Testis (tissue), 3 donors: Measurements from ENCODE around the gene WFDC10A. TPM values are rescaled to one million over a fixed set of nuclear protein-coding genes. Genes with fewer than 3 reads are reported as not detected.

Source experiments
- DNase-seq: peaks from one replicate; pipeline ENCODE4 v3.0.0-alpha.2; 2019
- H3K27ac ChIP-seq, 2 donors: fragments of 200-600 bp; sonication (generic); one replicate each; pipeline ENCODE4 v1.5.1; 2019
- H3K27me3 ChIP-seq: fragments of 200-600 bp; sonication (generic); one replicate; pipeline ENCODE4 v1.5.1; 2019
- H3K36me3 ChIP-seq: fragments of 200-600 bp; sonication (generic); one replicate; pipeline ENCODE4 v1.5.1; 2017; ENCODE audit warnings: low read depth; ENCODE audit errors: missing control alignments
- H3K4me1 ChIP-seq: fragments of 200-600 bp; sonication (generic); one replicate; pipeline ENCODE4 v1.5.1; 2019
- H3K4me3 ChIP-seq, 2 donors: fragments of 200-600 bp; sonication (generic); one replicate each; pipeline ENCODE4 v1.5.1; 2017 to 2019
- H3K9me3 ChIP-seq: fragments of 200-600 bp; sonication (generic); one replicate; pipeline ENCODE4 v1.5.1; 2017
- CTCF ChIP-seq, 3 experiments: fragments of 450-650 bp in 2 of 3; fragments of 200-600 bp in 1 of 3; sonication (generic) in 1 of 3; IDR thresholded peaks; one replicate each; pipeline ENCODE4 v1.5.1; 2016 to 2019; ENCODE audit warnings: antibody characterized with exemption in 3 of 3, mild to moderate bottlenecking in 2 of 3, moderate library complexity in 1 of 3
- POLR2A ChIP-seq: fragments of 450-650 bp; IDR thresholded peaks from one replicate; pipeline ENCODE4 v1.6.1; 2017; ENCODE audit warnings: antibody characterized with exemption, mild to moderate bottlenecking, moderate library complexity
- intact Hi-C: fragments of 100-400 bp; cut with DNase I; formaldehyde crosslinking; loops from one replicate; pipeline ENCODE4 v1.15.1; 2023; ENCODE audit warnings: low total_unique reads
- polyA plus RNA-seq: library from polyadenylated mRNA; stranded (reverse); fragments of 350-450 nt; fragmentation: Illumina TruSeq; extraction: RNeasy Lipid Tissue Mini Kit (QIAGEN cat#74804); gene quantifications from one replicate; pipeline ENCODE4 v1.2.3, GENCODE V29; 2014; ENCODE audit warnings: low read depth, low replicate concordance; ENCODE audit not compliant: insufficient read depth
- total RNA-seq, 2 donors: library from RNA; depleted of rRNA; stranded (reverse); fragments of >200 nt; gene quantifications; one replicate each; pipeline ENCODE4 v1.2.3, GENCODE V29; 2016

WFDC10A gene
- total and polyA plus RNA-seq, 3 donors from 2014 or later: not detected

DNA sequence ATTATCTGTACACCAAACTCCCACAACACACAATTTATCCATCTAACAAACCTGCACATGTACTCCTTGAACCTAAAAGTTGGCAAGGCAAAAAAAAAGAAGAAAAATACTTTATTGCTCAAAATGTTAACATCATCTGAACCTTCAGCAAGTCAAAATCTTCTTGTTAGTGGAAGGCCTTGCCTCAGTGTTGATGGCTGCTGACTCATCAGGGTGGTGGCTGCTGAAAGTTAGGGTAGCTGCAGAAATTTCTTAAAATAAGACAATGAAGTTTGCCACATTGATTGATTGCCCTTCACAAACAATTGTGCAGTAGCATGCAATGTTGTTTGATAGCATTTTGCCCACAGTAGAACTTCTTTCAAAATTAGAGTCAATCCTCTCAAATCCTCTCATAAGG, 43.2 kb downstream of the WFDC10A start:
- Histone ChIP-seq H3K27me3 (no peaks in the 10 kb centered on the region), H3K4me1 (no peaks in the 10 kb centered on the region), H3K9me3 (no peaks in the 10 kb centered on the region), H3K27ac (no peak overlapping the region), H3K36me3 (no peaks in the 10 kb centered on the region), H3K4me3 (no peak overlapping the region)
- TF ChIP-seq POLR2A: no peak
- no peak for TF ChIP-seq CTCF (IDR thresholded peaks at IDR 0.05)
- DNase-seq: no peak
- intact Hi-C loops: no loop called here

GRCh38 chr20:45679650-45680049, 50.1 kb downstream of the WFDC10A start:
- no peaks in the 10 kb centered on the region for H3K27me3 ChIP-seq
- H3K4me1 ChIP-seq: no peaks in the 10 kb centered on the region
- no peak for DNase-seq
- intact Hi-C loops: no loop called here
- H3K36me3 ChIP-seq: no peaks in the 10 kb centered on the region
- no peak overlapping the region for H3K27ac ChIP-seq
- no peak overlapping the region for H3K4me3 ChIP-seq
- TF ChIP-seq POLR2A (no peak), CTCF (IDR thresholded peaks at IDR 0.05) (no peak)
- no peaks in the 10 kb centered on the region for H3K9me3 ChIP-seq

Other genes starting within 250 kb of the WFDC10A start
- gene DBNDD2, start 221.4 kb upstream of the WFDC10A start, total RNA-seq: 10 to 100 TPM in 1 of 2 donors, 1 to 10 TPM in 1; 7.9 to 10.0 TPM
- gene DBNDD2, start 221.4 kb upstream of the WFDC10A start, polyA plus RNA-seq: 39.3 TPM
- 100 to 1,000 TPM; 115 to 140 TPM for gene PIGT, start 213.6 kb upstream of the WFDC10A start, total RNA-seq
- 137 TPM for gene PIGT, start 213.6 kb upstream of the WFDC10A start, polyA plus RNA-seq
- 10 to 100 TPM in 1 of 2 donors, 1 to 10 TPM in 1; 6.1 to 32.0 TPM for gene WFDC2, start 160.0 kb upstream of the WFDC10A start, total RNA-seq
- 37.6 TPM for gene WFDC2, start 160.0 kb upstream of the WFDC10A start, polyA plus RNA-seq
- not detected for gene SPINT3, start 114.1 kb upstream of the WFDC10A start, total RNA-seq
- gene SPINT3, start 114.1 kb upstream of the WFDC10A start, polyA plus RNA-seq: not detected
- 10 to 100 TPM; 75.6 to 83.3 TPM for gene WFDC6, start 90.3 kb upstream of the WFDC10A start, total RNA-seq
- gene WFDC6, start 90.3 kb upstream of the WFDC10A start, polyA plus RNA-seq: 24.9 TPM
- 100 to 1,000 TPM; 185 to 222 TPM for gene EPPIN, start 82.3 kb upstream of the WFDC10A start, total RNA-seq
- gene EPPIN, start 82.3 kb upstream of the WFDC10A start, polyA plus RNA-seq: 251 TPM
- not detected for gene WFDC8, start 50.5 kb upstream of the WFDC10A start, total RNA-seq
- not detected for gene WFDC8, start 50.5 kb upstream of the WFDC10A start, polyA plus RNA-seq
- gene WFDC9, start 1.5 kb downstream of the WFDC10A start, total RNA-seq: not detected
- gene WFDC9, start 1.5 kb downstream of the WFDC10A start, polyA plus RNA-seq: not detected
- not detected for gene WFDC11, start 40.5 kb downstream of the WFDC10A start, total RNA-seq
- gene WFDC11, start 40.5 kb downstream of the WFDC10A start, polyA plus RNA-seq: 1.7 TPM
- gene WFDC13, start 72.3 kb downstream of the WFDC10A start, total RNA-seq: not detected
- not detected for gene WFDC13, start 72.3 kb downstream of the WFDC10A start, polyA plus RNA-seq
- gene WFDC10B, start 75.3 kb downstream of the WFDC10A start, total RNA-seq: 1 to 10 TPM; 1.0 to 1.2 TPM
- gene WFDC10B, start 75.3 kb downstream of the WFDC10A start, polyA plus RNA-seq: 4.3 TPM
- gene SPINT4, start 92.6 kb downstream of the WFDC10A start, total RNA-seq: not detected
- gene SPINT4, start 92.6 kb downstream of the WFDC10A start, polyA plus RNA-seq: not detected
- 10 to 100 TPM; 37.5 to 56.2 TPM for gene WFDC3, start 162.1 kb downstream of the WFDC10A start, total RNA-seq
- gene WFDC3, start 162.1 kb downstream of the WFDC10A start, polyA plus RNA-seq: 99.2 TPM
- gene DNTTIP1, start 162.2 kb downstream of the WFDC10A start, total RNA-seq: 10 to 100 TPM; 38.6 to 49.9 TPM
- gene DNTTIP1, start 162.2 kb downstream of the WFDC10A start, polyA plus RNA-seq: 67.2 TPM
- gene UBE2C, start 182.9 kb downstream of the WFDC10A start, total RNA-seq: 10 to 100 TPM; 21.4 to 22.0 TPM
- gene UBE2C, start 182.9 kb downstream of the WFDC10A start, polyA plus RNA-seq: 36.7 TPM
- gene TNNC2, start 197.6 kb downstream of the WFDC10A start, total RNA-seq: 1 to 10 TPM; 4.6 to 6.5 TPM
- gene TNNC2, start 197.6 kb downstream of the WFDC10A start, polyA plus RNA-seq: 12.1 TPM
- gene SNX21, start 204.1 kb downstream of the WFDC10A start, total RNA-seq: 10 to 100 TPM; 77.9 to 82.4 TPM
- gene SNX21, start 204.1 kb downstream of the WFDC10A start, polyA plus RNA-seq: 23.9 TPM
- gene ACOT8, start 227.7 kb downstream of the WFDC10A start, total RNA-seq: 10 to 100 TPM; 71.2 to 79.6 TPM
- gene ACOT8, start 227.7 kb downstream of the WFDC10A start, polyA plus RNA-seq: 44.4 TPM
- 10 to 100 TPM in 1 of 2 donors, 1 to 10 TPM in 1; 9.3 to 12.8 TPM for gene ZSWIM3, start 227.9 kb downstream of the WFDC10A start, total RNA-seq
- gene ZSWIM3, start 227.9 kb downstream of the WFDC10A start, polyA plus RNA-seq: 8.0 TPM